Measurements from ENCODE around the gene CLEC4G. TPM values are rescaled to one million over a fixed set of nuclear protein-coding genes. Genes with fewer than 3 reads are reported as not detected.

The CLEC4G gene
- total and polyA plus RNA-seq, 9 donors: 0.27 to 1.4 (median 0.46) TPM; not detected in 1

DNA sequence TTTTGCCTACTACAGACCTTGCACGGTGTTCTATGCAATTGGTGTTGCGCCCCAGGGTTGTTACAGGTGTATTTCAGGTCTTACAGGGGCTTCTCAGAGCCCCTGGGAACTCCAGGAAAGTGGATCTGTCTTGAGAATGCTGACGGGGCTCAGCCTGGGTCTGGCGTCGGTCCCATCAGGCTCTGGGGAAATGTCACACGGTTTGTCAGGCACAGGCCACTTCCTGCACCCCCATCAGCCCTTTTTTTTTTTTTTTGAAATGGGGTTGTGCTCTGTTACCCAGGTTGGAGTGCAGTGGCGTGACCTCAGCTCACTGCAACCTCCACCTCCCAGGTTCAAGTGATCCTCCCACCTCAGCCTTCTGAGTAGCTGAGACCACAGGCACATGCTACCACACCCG lies 13.2 kb downstream of the CLEC4G start:
- no peaks in the 10 kb centered on the region for H3K36me3 ChIP-seq
- no peak overlapping the region for H3K27ac ChIP-seq
- H3K27me3 ChIP-seq: no peaks in the 10 kb centered on the region
- TF ChIP-seq, protein P1, sequence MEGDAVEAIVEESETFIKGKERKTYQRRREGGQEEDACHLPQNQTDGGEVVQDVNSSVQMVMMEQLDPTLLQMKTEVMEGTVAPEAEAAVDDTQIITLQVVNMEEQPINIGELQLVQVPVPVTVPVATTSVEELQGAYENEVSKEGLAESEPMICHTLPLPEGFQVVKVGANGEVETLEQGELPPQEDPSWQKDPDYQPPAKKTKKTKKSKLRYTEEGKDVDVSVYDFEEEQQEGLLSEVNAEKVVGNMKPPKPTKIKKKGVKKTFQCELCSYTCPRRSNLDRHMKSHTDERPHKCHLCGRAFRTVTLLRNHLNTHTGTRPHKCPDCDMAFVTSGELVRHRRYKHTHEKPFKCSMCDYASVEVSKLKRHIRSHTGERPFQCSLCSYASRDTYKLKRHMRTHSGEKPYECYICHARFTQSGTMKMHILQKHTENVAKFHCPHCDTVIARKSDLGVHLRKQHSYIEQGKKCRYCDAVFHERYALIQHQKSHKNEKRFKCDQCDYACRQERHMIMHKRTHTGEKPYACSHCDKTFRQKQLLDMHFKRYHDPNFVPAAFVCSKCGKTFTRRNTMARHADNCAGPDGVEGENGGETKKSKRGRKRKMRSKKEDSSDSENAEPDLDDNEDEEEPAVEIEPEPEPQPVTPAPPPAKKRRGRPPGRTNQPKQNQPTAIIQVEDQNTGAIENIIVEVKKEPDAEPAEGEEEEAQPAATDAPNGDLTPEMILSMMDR (IDR thresholded peaks at IDR 0.05): no peak
- TF ChIP-seq POLR2A (IDR thresholded peaks at IDR 0.05) (no peak), EP300 (IDR thresholded peaks at IDR 0.05) (no peak)
- no peak overlapping the region for H3K4me3 ChIP-seq
- no peak for DNase-seq
- WGBS, 3 donors: 59 to 73% (median 71%) methylated on average over 8 of the region's 8 CpGs
- no peaks in the 10 kb centered on the region for H3K9me3 ChIP-seq
- intact Hi-C loops (cut with DNase I): loop anchor here in 1 of 4 donors (10.0 kb wide), 1 partner anchor 1544 kb away; no protein-coding TSS in a partner anchor
- no peaks in the 10 kb centered on the region for H3K4me1 ChIP-seq (ENCODE audit: insufficient read depth)

DNA sequence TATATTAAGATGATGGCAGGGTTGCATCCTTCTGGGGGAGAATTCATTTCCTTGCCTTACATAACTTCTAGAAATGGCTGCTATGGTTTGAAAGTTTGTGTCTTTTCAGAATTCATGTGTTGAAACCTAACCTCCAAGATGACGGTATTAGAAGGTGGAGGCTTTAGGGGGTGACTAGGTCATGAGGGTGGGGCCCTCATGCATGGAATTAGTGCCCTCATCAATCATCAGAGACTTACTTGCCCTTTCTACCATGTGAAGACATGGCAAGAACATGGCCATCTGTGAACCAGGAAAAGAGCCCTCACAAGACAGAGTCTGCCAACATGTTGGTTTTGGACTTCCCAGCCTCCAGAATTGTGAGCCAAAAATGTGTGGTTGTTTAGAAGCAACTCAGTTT lies 15.1 kb downstream of the CLEC4G start:
- no peaks in the 10 kb centered on the region for H3K36me3 ChIP-seq
- H3K9me3 ChIP-seq: no peaks in the 10 kb centered on the region
- no peaks in the 10 kb centered on the region for H3K4me1 ChIP-seq (ENCODE audit: insufficient read depth)
- 55 to 82% (median 66%) methylated on average over 1 of the region's 1 CpG for WGBS, 3 donors
- no peak overlapping the region for H3K4me3 ChIP-seq
- no peak overlapping the region for H3K27ac ChIP-seq
- no peak for DNase-seq
- H3K27me3 ChIP-seq: no peaks in the 10 kb centered on the region
- intact Hi-C loops (cut with DNase I): loop anchor here in 1 of 4 donors (10.0 kb wide), 1 partner anchor 1542 kb away; no protein-coding TSS in a partner anchor
- TF ChIP-seq POLR2A (IDR thresholded peaks at IDR 0.05): no peak
- no peak for TF ChIP-seq EP300 (IDR thresholded peaks at IDR 0.05)
- TF ChIP-seq, protein P1 (IDR thresholded peaks at IDR 0.05): no peak

DNA sequence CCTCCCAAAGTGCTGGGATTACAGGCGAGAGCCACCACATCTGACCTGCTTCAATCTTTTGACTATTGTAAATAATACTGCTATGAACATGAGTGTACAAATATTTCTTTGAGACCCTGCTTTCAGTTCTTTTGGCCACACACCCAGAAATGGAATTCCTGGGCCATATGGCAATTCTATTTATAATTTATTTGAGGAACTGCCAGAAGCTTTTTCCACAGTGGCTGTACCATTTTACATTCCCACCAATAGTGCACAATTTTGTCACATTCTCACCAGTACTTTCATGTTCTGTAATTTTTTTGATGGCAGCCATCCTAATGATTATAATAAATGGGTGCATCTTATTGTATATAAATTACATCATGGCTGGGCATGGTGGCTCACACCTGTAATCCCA lies 16.2 kb downstream of the CLEC4G start:
- no peak overlapping the region for H3K27ac ChIP-seq
- no peaks in the 10 kb centered on the region for H3K27me3 ChIP-seq
- no peaks in the 10 kb centered on the region for H3K9me3 ChIP-seq
- H3K4me1 ChIP-seq (ENCODE audit: insufficient read depth): no peaks in the 10 kb centered on the region
- 42 to 78% (median 48%) methylated on average over 1 of the region's 1 CpG for WGBS, 3 donors
- no peak for DNase-seq
- TF ChIP-seq, protein P1 (IDR thresholded peaks at IDR 0.05): no peak
- TF ChIP-seq EP300 (IDR thresholded peaks at IDR 0.05): no peak
- no peak for TF ChIP-seq POLR2A (IDR thresholded peaks at IDR 0.05)
- no peak overlapping the region for H3K4me3 ChIP-seq
- intact Hi-C loops (cut with DNase I): loop anchor here in 1 of 4 donors (10.0 kb wide), 1 partner anchor 1541 kb away; no protein-coding TSS in a partner anchor
- no peaks in the 10 kb centered on the region for H3K36me3 ChIP-seq

DNA sequence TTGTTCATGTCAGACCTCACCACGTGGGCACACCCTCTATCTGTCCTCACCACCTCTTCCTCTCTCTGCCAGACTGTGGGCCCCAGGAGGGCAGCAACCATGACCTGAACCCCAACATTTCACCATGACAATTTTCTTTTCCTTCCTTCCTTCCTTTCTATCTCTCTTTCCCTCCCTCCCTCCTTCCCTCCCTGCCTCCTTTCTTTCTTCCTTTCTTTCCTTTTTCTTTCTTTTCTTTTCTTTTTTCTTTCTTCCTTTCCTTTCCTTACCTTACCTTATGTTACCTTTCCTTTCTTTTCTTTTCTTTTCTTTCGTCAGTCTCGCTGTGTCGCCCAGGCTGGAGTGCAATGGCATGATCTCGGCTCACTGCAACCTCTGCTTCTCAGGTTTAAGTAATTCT lies 21.3 kb downstream of the CLEC4G start:
- intact Hi-C loops (cut with DNase I): loop anchor here in 1 of 4 donors (10.0 kb wide), 1 partner anchor 1536 kb away; no protein-coding TSS in a partner anchor
- TF ChIP-seq EP300 (IDR thresholded peaks at IDR 0.05) (no peak), POLR2A (IDR thresholded peaks at IDR 0.05) (no peak)
- TF ChIP-seq, protein P1 (IDR thresholded peaks at IDR 0.05): no peak
- WGBS, 3 donors: 81 to 84% (median 84%) methylated on average over 5 of the region's 5 CpGs
- no peak overlapping the region for H3K4me3 ChIP-seq
- no peak for DNase-seq
- no peak overlapping the region for H3K27ac ChIP-seq
- H3K36me3 ChIP-seq: no peaks in the 10 kb centered on the region
- no peaks in the 10 kb centered on the region for H3K4me1 ChIP-seq (ENCODE audit: insufficient read depth)
- H3K27me3 ChIP-seq: no peaks in the 10 kb centered on the region
- H3K9me3 ChIP-seq: no peaks in the 10 kb centered on the region
